Left ventricle myocardium inferior (tissue), 1 donor: ENCODE results near the gene LRMDA. TPM values are rescaled to one million over a fixed set of nuclear protein-coding genes. Genes with fewer than 3 reads are reported as not detected.

ENCODE experiments used
- DNase-seq: peaks from one replicate; pipeline ENCODE4 v3.0.0-alpha.2; 2020
- H3K27ac ChIP-seq: fragments of 200-600 bp; replicated peaks from 2 replicates; pipeline ENCODE4 v1.8.0; 2021
- H3K27me3 ChIP-seq: fragments of 200-600 bp; 2 replicates; pipeline ENCODE4 v1.8.0; 2021; ENCODE audit warnings: low read depth
- H3K36me3 ChIP-seq: fragments of 200-600 bp; 2 replicates; pipeline ENCODE4 v1.8.0; 2021
- H3K4me1 ChIP-seq: fragments of 200-600 bp; 2 replicates; pipeline ENCODE4 v1.8.0; 2021
- H3K4me3 ChIP-seq: fragments of 200-600 bp; 2 replicates; pipeline ENCODE4 v1.8.0; 2021; ENCODE audit warnings: mild to moderate bottlenecking, moderate library complexity
- H3K9me3 ChIP-seq: fragments of 200-600 bp; replicated peaks from 2 replicates; pipeline ENCODE4 v1.8.0; 2021
- CTCF ChIP-seq: fragments of 200-600 bp; IDR thresholded peaks from 2 replicates; pipeline ENCODE4 v1.8.0; 2021; ENCODE audit warnings: antibody characterized with exemption, mild to moderate bottlenecking, borderline replicate concordance
- intact Hi-C: fragments of 100-400 bp; cut with micrococcal nuclease; formaldehyde crosslinking; loops from one replicate; pipeline ENCODE4 v1.11.0; 2022
- total RNA-seq: library from RNA; stranded (reverse); fragmentation: NEBNext Ultra II Directional; extraction: Animal tissue kit (Norgen Biotek cat#: 25700); gene quantifications from one replicate; pipeline ENCODE4 v1.2.1, GENCODE V29; 2021
- donor health status: DM: no; HTN: yes; CAD: no; lungs with severe emphysema.

LRMDA gene
- total RNA-seq, 1 donor from 2014 or later: 18.7 TPM

- H3K4me1 ChIP-seq: no peaks in the 10 kb centered on the region
- intact Hi-C loops: no loop called here
Measured at GRCh38 chr10:76284351-76284750, 852.9 kb downstream of the LRMDA start.

GRCh38 chr10:76285012-76285411 lies 853.6 kb downstream of the LRMDA start:
- H3K36me3 ChIP-seq: no peaks in the 10 kb centered on the region
- H3K27me3 ChIP-seq: no peaks in the 10 kb centered on the region
- H3K4me1 ChIP-seq: no peaks in the 10 kb centered on the region
- H3K4me3 ChIP-seq: no peak overlapping the region
- no peak for DNase-seq
- H3K27ac ChIP-seq: no peak overlapping the region
- H3K9me3 ChIP-seq: no peaks in the 10 kb centered on the region
- TF ChIP-seq CTCF: no peak
- intact Hi-C loops: no loop called here

More at GRCh38 chr10:76284351-76284750, 852.9 kb downstream of the LRMDA start:
- no peak overlapping the region for H3K27ac ChIP-seq
- H3K9me3 ChIP-seq: no peaks in the 10 kb centered on the region
- TF ChIP-seq CTCF: no peak
- H3K4me3 ChIP-seq: no peak overlapping the region
- no peak for DNase-seq
- no peaks in the 10 kb centered on the region for H3K36me3 ChIP-seq
- no peaks in the 10 kb centered on the region for H3K27me3 ChIP-seq

- no peaks in the 10 kb centered on the region for H3K4me1 ChIP-seq
- intact Hi-C loops: no loop called here
- H3K27me3 ChIP-seq: no peaks in the 10 kb centered on the region
- H3K27ac ChIP-seq: no peak overlapping the region
- TF ChIP-seq CTCF: no peak
- no peak overlapping the region for H3K4me3 ChIP-seq
- DNase-seq: no peak
- no peaks in the 10 kb centered on the region for H3K36me3 ChIP-seq
- no peaks in the 10 kb centered on the region for H3K9me3 ChIP-seq
Measured at GRCh38 chr10:76285515-76285914, 854.1 kb downstream of the LRMDA start.

GRCh38 chr10:76286536-76286935 lies 855.1 kb downstream of the LRMDA start:
- intact Hi-C loops: no loop called here

GRCh38 chr10:76287856-76288255 lies 856.4 kb downstream of the LRMDA start:
- DNase-seq: no peak
- no peaks in the 10 kb centered on the region for H3K4me1 ChIP-seq
- H3K27me3 ChIP-seq: no peaks in the 10 kb centered on the region
- intact Hi-C loops: no loop called here
- no peak for TF ChIP-seq CTCF
- no peak overlapping the region for H3K4me3 ChIP-seq
- no peaks in the 10 kb centered on the region for H3K36me3 ChIP-seq
- no peak overlapping the region for H3K27ac ChIP-seq
- no peaks in the 10 kb centered on the region for H3K9me3 ChIP-seq

More at GRCh38 chr10:76286536-76286935, 855.1 kb downstream of the LRMDA start:
- H3K4me3 ChIP-seq: no peak overlapping the region
- H3K27ac ChIP-seq: no peak overlapping the region
- H3K27me3 ChIP-seq: no peaks in the 10 kb centered on the region
- DNase-seq: no peak
- no peaks in the 10 kb centered on the region for H3K9me3 ChIP-seq
- TF ChIP-seq CTCF: no peak
- no peaks in the 10 kb centered on the region for H3K36me3 ChIP-seq
- H3K4me1 ChIP-seq: no peaks in the 10 kb centered on the region

- no peak overlapping the region for H3K27ac ChIP-seq
- no peak overlapping the region for H3K4me3 ChIP-seq
- intact Hi-C loops: no loop called here
- H3K4me1 ChIP-seq: no peaks in the 10 kb centered on the region
- H3K36me3 ChIP-seq: no peaks in the 10 kb centered on the region
- H3K27me3 ChIP-seq: no peaks in the 10 kb centered on the region
- TF ChIP-seq CTCF: no peak
- no peak for DNase-seq
- no peaks in the 10 kb centered on the region for H3K9me3 ChIP-seq
Measured at GRCh38 chr10:76291175-76291574, 859.8 kb downstream of the LRMDA start.
